Stimulated activated CD4-positive, alpha-beta T cell treated with anti-CD3 and anti-CD28 coated beads, Interleukin-4, amount 100 ng/mL, for 1 hour (primary cell): ENCODE measurements around the gene ULK4.
"Not testable (repeated sequence)": the region's sequence is repeated elsewhere in the genome, so short reads cannot be mapped to it uniquely, and the experiment has no call there.

Experiments
- DNase-seq: peaks from one replicate; pipeline ENCODE4 v3.0.0-alpha.2; 2020

Gene ULK4

GRCh38 chr3:41565948-41566514 lies 395.9 kb downstream of the ULK4 start:
- no peak for DNase-seq

- no peak for DNase-seq
Observed at GRCh38 chr3:41565003-41565402, 396.9 kb downstream of the ULK4 start.

DNA sequence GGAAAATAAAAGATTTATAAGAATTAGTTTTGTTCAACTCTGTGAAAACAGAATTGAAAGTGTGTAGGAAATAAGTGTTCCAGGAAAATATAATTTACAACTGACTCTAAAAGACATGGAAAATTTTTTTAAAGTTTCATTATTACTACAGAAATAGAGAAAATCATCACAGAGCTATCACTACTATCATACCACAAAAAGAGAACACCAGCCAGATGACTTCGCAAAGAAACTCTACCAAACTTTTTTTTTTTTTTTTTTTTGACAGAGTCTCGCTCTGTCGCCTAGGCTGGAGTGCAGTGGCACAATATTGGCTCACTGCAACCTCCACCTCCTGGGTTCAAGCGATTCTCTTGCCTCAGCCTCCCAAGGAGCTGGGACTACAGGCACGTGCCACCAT lies 405.7 kb downstream of the ULK4 start:
- DNase-seq, result not testable (repeated sequence)

DNA sequence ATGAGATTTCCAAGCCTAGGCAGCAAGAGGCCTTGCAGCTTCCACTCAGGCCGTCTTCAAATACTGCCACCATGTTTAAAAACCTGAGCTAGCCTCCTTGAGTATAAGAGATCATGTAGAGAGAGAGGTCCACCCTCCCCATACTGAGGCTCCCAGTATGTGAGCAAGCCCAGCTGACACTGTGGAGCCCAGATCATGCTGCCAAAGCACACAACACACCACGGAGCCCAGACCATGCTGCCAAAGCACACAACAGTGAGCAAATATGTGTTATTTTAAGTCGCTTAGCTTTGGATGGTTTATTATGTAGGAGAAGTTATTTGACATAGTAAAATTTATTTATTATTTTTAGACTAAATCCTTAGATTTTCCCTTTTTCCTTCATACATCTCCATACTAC lies 428.9 kb downstream of the ULK4 start:
- no peak for DNase-seq

DNA sequence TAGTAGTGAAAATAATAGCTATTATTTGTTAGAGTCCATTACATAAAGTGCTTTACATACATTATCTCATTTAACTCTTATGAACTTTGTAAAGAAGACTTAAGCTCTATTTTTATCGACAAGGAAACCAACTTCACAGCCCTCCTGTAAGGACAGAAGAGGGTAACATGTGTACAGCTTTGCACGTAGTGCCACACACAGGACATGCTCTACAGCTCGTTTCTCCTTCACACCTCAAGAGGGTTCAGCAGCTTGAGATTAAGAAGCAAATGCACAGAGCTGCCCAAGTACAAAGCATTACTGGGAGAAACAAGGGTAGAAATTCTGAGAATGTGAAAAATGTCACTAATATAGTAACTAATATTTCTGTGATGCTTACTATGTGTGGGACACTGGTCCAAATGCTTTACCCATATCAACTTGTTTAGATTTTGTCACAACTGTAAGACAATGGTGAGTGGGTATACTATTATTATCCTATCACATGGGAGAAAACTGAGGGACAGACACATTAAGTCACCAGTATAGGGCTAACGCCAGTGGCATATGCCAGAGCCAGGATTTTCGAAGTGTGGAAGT lies 434.8 kb downstream of the ULK4 start:
- DNase-seq, result no peak

DNA sequence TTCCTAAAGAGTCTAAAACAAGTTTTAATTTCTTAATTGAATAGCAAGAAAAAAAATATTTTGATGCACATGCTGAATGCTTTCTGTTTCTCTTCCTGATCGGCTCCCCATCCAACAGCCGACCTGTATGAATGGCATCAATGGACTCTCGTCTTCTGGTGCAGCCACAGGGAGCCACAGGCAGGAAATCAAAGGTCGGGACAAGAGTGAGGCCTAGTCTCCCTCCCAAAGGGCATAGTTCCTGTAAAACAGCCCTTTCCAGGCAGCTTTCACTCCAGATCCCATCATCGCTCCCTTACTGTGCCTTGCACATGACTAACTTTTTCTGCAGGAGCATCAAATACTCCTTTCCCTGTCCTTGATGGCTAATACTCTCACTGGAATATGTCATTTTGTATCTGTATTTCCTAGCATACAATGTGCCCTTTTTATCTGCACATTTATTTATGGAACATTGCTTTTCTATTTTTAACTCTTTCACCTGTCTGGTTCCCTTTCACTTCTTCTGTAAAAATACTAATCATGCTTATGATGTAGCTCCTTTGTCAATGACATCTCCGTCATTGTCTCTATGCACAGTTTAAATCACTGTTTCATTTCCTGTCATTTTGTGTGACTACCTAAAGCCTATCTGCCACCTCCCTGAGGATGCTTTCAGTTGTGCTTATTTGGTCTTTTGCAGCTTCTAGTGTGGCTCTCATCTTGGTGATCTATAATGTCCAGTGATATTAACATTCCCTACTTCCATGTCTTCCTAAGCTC lies 436.4 kb downstream of the ULK4 start:
- no peak for DNase-seq

GRCh38 chr3:41523897-41524296 lies 438.0 kb downstream of the ULK4 start:
- no peak for DNase-seq

DNA sequence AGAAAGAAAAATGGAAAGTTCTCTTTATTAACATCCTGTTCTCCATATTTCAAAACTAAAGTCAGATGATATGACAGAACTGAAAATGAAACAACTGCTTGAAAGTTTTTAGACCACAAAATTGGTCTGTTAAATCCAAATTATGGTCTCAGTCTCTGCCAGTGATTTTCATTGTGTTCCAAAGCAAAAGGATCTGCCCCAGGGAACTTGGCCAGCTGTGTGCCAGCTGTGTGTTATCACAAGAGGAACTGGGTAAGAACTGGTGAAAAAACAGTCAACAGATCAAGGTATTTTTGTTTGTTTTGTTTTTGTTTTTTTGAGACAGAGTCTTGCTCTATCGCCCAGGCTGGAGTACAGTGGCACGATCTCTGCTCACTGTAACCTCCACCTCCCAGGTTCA lies 439.3 kb downstream of the ULK4 start:
- no peak for DNase-seq

- no peak for DNase-seq
Observed at GRCh38 chr3:41521010-41521655, 440.8 kb downstream of the ULK4 start.

DNA sequence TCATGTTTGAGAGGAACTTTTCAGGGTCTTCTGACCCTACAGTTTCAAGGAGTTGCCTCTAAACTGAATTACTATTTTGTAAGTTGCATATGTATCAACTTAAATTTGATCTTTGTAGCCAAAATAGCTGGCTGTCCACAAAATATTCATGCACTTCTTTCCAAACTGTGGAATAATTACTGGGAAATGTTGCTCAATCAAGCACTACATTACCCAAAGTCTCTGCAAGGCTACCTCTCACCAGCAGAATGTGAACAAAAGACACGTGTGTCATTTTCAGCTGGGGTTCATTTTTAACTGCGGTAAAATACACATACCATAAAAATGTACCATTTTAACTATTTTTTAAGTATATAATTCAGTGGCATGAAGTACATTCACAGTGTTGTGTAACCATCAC lies 442.2 kb downstream of the ULK4 start:
- DNase-seq, result no peak

- DNase-seq, result no peak
Observed at GRCh38 chr3:41518626-41519025, 443.3 kb downstream of the ULK4 start.

- DNase-seq, result no peak
Observed at GRCh38 chr3:41508063-41508696, 453.7 kb downstream of the ULK4 start.

DNA sequence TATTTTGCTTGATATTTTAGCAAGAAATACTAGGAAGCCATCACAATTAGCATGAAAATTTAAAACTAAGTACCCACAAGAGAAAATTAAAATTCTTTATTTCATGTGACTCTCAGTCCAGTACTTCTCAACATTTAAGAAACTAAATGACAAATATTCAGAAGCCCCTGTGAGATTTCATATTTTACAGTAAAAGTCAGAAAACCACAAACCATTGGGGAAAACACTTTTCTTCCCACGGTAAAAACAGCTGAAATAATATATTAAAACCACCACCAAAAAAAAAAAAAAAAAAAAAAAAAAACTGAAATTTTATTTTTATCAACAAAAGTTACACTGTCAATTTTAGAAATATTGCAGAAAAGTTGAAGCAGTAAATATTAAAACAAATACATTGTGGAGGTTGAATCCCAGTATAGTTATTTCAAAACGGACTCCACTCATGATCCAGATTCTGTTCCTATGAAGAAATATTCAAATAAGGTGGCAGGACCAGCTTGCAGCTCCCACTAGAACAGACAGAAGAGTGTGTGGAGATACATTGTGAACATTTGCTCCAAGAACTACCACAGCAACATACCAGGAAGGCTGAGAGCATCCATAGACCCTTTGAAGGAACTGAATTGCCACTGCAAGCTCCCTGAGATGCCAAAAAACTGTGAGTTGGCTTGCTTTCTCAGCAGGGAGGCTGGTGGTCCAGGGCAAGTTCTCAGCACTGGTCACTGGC lies 454.4 kb downstream of the ULK4 start:
- DNase-seq, result no peak

GRCh38 chr3:41503998-41504623 lies 457.8 kb downstream of the ULK4 start:
- no peak for DNase-seq

GRCh38 chr3:41502481-41502880 lies 459.4 kb downstream of the ULK4 start:
- no peak for DNase-seq

DNA sequence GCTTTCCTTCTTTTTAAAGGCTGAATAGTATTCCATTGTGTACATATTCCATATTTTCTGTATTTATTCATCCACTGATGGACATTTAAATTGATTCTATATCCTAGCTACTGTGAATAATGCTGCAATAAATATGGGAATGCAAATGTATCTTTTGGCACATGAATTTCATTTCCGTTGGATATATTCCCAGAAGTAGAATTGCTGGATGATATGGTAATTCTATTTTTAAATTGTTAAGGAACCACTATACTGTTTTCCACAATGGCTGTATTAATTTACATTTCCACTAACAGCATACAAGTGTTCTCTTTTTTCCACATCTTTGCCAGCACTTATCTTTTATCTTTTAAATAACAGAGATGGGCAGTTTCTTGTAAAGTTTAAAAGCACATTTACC lies 459.9 kb downstream of the ULK4 start:
- DNase-seq, result no peak

DNA sequence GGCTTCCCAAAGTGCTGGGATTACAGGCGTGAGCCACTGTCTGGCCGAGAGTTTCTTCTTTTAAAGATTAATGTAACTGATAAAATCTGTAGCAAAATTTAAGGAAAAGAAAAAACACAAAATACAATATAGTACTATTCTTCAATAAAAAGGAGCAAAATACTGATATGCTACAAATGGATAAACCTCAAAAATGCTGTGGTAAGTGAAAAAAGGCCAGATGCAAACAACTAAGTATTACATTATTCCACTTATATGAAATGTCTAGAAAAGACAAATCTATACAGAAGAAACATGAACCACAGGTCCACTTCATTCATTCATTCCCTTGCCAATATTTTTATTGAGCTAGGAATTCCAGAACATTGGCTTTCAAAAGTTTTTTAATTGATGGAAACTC lies 463.1 kb downstream of the ULK4 start:
- DNase-seq, result no peak

DNA sequence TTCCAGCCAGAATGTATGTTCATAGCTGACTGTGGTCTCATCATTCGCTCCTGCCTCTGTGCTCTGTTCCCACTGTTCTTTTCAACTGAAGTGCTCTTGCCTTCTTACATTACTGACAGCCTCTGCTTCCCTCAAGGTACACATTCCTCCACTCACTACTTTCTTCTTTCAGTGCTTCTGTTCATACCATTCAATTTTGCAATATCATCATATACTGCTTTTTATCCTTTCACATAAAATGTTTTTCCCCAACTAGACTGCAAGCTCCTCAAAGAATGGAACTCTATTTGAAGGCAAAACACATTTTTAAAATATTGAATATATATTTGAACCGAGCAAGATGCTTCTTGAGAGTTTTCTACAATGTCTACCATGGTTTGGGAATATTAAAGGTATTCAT lies 471.5 kb downstream of the ULK4 start:
- no peak for DNase-seq

DNA sequence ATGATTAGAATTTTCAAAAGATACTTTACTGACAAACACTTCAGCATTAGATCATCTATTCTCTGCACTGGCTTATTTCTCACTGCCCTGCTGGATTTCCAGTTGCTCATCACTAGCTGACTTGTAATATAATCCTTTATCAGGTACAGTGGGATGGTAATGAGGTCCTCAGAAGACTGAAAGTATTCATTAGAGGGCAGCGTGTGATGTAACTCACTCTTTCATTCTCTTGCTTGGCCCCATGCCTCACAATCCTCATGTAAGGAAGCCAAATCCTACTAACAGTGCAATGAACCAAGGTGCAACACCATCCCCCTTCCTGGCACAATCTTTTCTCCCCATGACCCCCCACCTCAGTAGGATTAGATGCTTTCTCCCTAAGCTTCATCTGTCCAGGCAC lies 472.7 kb downstream of the ULK4 start:
- no peak for DNase-seq

DNA sequence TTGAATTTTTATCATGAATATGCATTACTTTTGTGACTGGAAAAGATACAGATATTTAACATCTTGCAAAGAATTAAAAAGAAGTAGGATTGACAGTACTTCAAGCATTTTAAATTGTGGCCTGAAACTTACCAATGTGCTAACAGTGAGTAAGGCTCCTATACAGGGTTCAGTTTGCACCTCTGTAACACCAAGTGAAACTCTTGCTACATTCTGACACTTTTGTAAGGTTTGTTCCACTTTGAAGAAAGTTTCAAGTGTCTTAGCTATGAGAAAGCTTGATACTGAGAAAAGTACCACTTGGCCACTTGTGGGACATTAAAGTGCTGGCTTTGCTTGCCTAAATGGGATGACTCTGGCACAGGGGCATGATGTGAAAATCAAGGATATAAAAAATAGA lies 473.4 kb downstream of the ULK4 start:
- no peak for DNase-seq

- DNase-seq, result no peak
Observed at GRCh38 chr3:41485484-41485883, 476.4 kb downstream of the ULK4 start.

GRCh38 chr3:41482134-41482533 lies 479.8 kb downstream of the ULK4 start:
- no peak for DNase-seq
